Measurements from ENCODE around the gene GLIS1. TPM values are rescaled to one million over a fixed set of nuclear protein-coding genes. Genes with fewer than 3 reads are reported as not detected.

The GLIS1 gene
- total and polyA plus RNA-seq, 2 donors (not counting 3 experiments of a cell fraction or from before 2014, with no cell fraction given): not detected

- Histone ChIP-seq H3K4me3 (replicated peaks in 1 of 3; ENCODE audit: insufficient read depth in 1 of 3, low read depth in 1 of 3, low read length in 3 of 3) (no peak overlapping the region), H3K9ac (replicated peaks; ENCODE audit: extremely low read depth, insufficient read depth, low read length) (no peak overlapping the region), H3K4me1 (ENCODE audit: control insufficient read depth, extremely low read depth, insufficient read depth, low read length) (no peaks in the 10 kb centered on the region), H2AFZ (ENCODE audit: low read depth, low read length) (no peak overlapping the region), H3K27me3 (ENCODE audit: control insufficient read depth in 2 of 2, insufficient read depth in 2 of 2, low read length in 2 of 2) (peaks cover 0 to 2% of the 10 kb centered on the region in 2 experiments), H3K9me3 (replicated peaks; ENCODE audit: control insufficient read depth, insufficient read depth, low read length) (no peaks in the 10 kb centered on the region), H3K79me2 (ENCODE audit: control insufficient read depth, insufficient read depth, low read length) (no peaks in the 10 kb centered on the region), H3K27ac (ENCODE audit: insufficient read depth, low read depth, low read length) (no peak overlapping the region), H3K36me3 (ENCODE audit: control insufficient read depth in 2 of 2, extremely low read depth in 1 of 2, insufficient read depth in 2 of 2, low read length in 2 of 2) (no peaks in the 10 kb centered on the region), H3K4me2 (ENCODE audit: insufficient read depth, low read length) (no peak overlapping the region), H4K20me1 (replicated peaks; ENCODE audit: control insufficient read depth, extremely low read depth, insufficient read depth, low read length) (no peaks in the 10 kb centered on the region), H3K9me1 (replicated peaks; ENCODE audit: control insufficient read depth, extremely low read depth, insufficient read depth, low read length) (no peaks in the 10 kb centered on the region)
- dilution Hi-C loops (cut with MboI; ENCODE audit: extremely low pct_ligation_motif_present, low sequenced_read_pairs): no loop called here
- no TSS peak for BruUV-seq (replicated peaks)
- FAIRE-seq: no peak
- POLR2A ChIA-PET: no interaction called here
- intact Hi-C loops (cut with micrococcal nuclease): no loop called here
- CTCF ChIA-PET: interaction anchor here (0.6 kb wide), 1 partner anchor 13 kb away, joined by 3 read pairs; no protein-coding TSS in a partner anchor
- TF ChIP-seq FOS (IDR thresholded peaks at IDR 0.05; ENCODE audit: borderline replicate concordance, insufficient read depth, low read length): no peak
- no peak for TF ChIP-seq MYC (IDR thresholded peaks at IDR 0.05; ENCODE audit: low read depth, low read length)
- TF ChIP-seq, protein P1, sequence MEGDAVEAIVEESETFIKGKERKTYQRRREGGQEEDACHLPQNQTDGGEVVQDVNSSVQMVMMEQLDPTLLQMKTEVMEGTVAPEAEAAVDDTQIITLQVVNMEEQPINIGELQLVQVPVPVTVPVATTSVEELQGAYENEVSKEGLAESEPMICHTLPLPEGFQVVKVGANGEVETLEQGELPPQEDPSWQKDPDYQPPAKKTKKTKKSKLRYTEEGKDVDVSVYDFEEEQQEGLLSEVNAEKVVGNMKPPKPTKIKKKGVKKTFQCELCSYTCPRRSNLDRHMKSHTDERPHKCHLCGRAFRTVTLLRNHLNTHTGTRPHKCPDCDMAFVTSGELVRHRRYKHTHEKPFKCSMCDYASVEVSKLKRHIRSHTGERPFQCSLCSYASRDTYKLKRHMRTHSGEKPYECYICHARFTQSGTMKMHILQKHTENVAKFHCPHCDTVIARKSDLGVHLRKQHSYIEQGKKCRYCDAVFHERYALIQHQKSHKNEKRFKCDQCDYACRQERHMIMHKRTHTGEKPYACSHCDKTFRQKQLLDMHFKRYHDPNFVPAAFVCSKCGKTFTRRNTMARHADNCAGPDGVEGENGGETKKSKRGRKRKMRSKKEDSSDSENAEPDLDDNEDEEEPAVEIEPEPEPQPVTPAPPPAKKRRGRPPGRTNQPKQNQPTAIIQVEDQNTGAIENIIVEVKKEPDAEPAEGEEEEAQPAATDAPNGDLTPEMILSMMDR (IDR thresholded peaks at IDR 0.05; ENCODE audit: extremely low read depth in 1 of 2, insufficient read depth in 1 of 2, low read depth in 1 of 2, low read length in 2 of 2): no peak
- TF ChIP-seq POLR2AphosphoS5 (IDR thresholded peaks at IDR 0.05; ENCODE audit: insufficient read depth, low read depth, low read length): no peak
- DNase-seq (ENCODE audit: low read depth, low spot score): no peak
These were observed 86.3 kb downstream of the GLIS1 start for GRCh38 chr1:53652441-53653199.

- ChIA-PET POLR2A (no interaction called here), CTCF (no interaction called here)
- no peak overlapping the region for H3K27ac ChIP-seq (ENCODE audit: insufficient read depth, low read depth, low read length)
- no peaks in the 10 kb centered on the region for H3K9me3 ChIP-seq (replicated peaks; ENCODE audit: control insufficient read depth, insufficient read depth, low read length)
- H3K4me1 ChIP-seq (ENCODE audit: control insufficient read depth, extremely low read depth, insufficient read depth, low read length): no peaks in the 10 kb centered on the region
- H4K20me1 ChIP-seq (replicated peaks; ENCODE audit: control insufficient read depth, extremely low read depth, insufficient read depth, low read length): no peaks in the 10 kb centered on the region
- no peak overlapping the region for H2AFZ ChIP-seq (ENCODE audit: low read depth, low read length)
- no peak overlapping the region for H3K9ac ChIP-seq (replicated peaks; ENCODE audit: extremely low read depth, insufficient read depth, low read length)
- FAIRE-seq (no peak), DNase-seq (ENCODE audit: low read depth, low spot score) (no peak)
- TF ChIP-seq POLR2AphosphoS5 (IDR thresholded peaks at IDR 0.05; ENCODE audit: insufficient read depth, low read depth, low read length) (no peak), MYC (IDR thresholded peaks at IDR 0.05; ENCODE audit: low read depth, low read length) (no peak), POLR2A (IDR thresholded peaks at IDR 0.05; ENCODE audit: low read depth, low read length) (no peak), GATA2 (IDR thresholded peaks at IDR 0.05; ENCODE audit: insufficient read depth, insufficient read length, low read depth, low read length) (no peak)
- no peaks in the 10 kb centered on the region for H3K36me3 ChIP-seq (ENCODE audit: control insufficient read depth in 2 of 2, extremely low read depth in 1 of 2, insufficient read depth in 2 of 2, low read length in 2 of 2)
- H3K4me3 ChIP-seq (replicated peaks in 1 of 3; ENCODE audit: insufficient read depth in 1 of 3, low read depth in 1 of 3, low read length in 3 of 3): no peak overlapping the region
- H3K79me2 ChIP-seq (ENCODE audit: control insufficient read depth, insufficient read depth, low read length): no peaks in the 10 kb centered on the region
- no peak overlapping the region for H3K4me2 ChIP-seq (ENCODE audit: insufficient read depth, low read length)
- no TSS peak for BruUV-seq (replicated peaks)
- intact Hi-C loops (cut with micrococcal nuclease) (no loop called here), dilution Hi-C loops (cut with MboI; ENCODE audit: extremely low pct_ligation_motif_present, low sequenced_read_pairs) (no loop called here)
- no peaks in the 10 kb centered on the region for H3K9me1 ChIP-seq (replicated peaks; ENCODE audit: control insufficient read depth, extremely low read depth, insufficient read depth, low read length)
- H3K27me3 ChIP-seq (ENCODE audit: control insufficient read depth in 2 of 2, insufficient read depth in 2 of 2, low read length in 2 of 2): peaks cover 0 to 2% of the 10 kb centered on the region in 2 experiments
These were observed 87.6 kb downstream of the GLIS1 start for GRCh38 chr1:53651356-53651755.
